Measurements from ENCODE around the gene PSMD12. TPM values are rescaled to one million over a fixed set of nuclear protein-coding genes. Genes with fewer than 3 reads are reported as not detected.

Gene PSMD12
- total and polyA plus RNA-seq, 9 of the 15 experiments (the other 6 are each of a cell fraction or from before 2014, with no cell fraction given) = 36.6 to 150 (median 65.5) TPM

- no peak for TF ChIP-seq SMARCE1 (IDR thresholded peaks at IDR 0.05)
- peak; percentile 42; the same call in 1 of the 2 replicates for TF ChIP-seq BCOR (IDR thresholded peaks at IDR 0.05)
- no peak for TF ChIP-seq NR3C1 (CRISPR knock-in tag; IDR thresholded peaks at IDR 0.05)
- no peak; a peak in 1 of 4 replicates for TF ChIP-seq TRIM24 (IDR thresholded peaks at IDR 0.05)
- no peak for TF ChIP-seq HEY1 (CRISPR knock-in tag; IDR thresholded peaks at IDR 0.05; ENCODE audit: borderline replicate concordance)
- no peak for TF ChIP-seq SMARCA4 (IDR thresholded peaks at IDR 0.05)
- TF ChIP-seq ILK (tag; IDR thresholded peaks at IDR 0.05; ENCODE audit: borderline replicate concordance, low read depth) = no peak
- TF ChIP-seq E2F8 (IDR thresholded peaks at IDR 0.05; ENCODE audit: low read depth, partially characterized antibody) = peak; percentile 31
- 0 out of 4 replicates have a peak, but pooled peaks have one; percentile 28 to 40 for TF ChIP-seq ARNT (IDR thresholded peaks at IDR 0.05)
- TF ChIP-seq, protein P1, sequence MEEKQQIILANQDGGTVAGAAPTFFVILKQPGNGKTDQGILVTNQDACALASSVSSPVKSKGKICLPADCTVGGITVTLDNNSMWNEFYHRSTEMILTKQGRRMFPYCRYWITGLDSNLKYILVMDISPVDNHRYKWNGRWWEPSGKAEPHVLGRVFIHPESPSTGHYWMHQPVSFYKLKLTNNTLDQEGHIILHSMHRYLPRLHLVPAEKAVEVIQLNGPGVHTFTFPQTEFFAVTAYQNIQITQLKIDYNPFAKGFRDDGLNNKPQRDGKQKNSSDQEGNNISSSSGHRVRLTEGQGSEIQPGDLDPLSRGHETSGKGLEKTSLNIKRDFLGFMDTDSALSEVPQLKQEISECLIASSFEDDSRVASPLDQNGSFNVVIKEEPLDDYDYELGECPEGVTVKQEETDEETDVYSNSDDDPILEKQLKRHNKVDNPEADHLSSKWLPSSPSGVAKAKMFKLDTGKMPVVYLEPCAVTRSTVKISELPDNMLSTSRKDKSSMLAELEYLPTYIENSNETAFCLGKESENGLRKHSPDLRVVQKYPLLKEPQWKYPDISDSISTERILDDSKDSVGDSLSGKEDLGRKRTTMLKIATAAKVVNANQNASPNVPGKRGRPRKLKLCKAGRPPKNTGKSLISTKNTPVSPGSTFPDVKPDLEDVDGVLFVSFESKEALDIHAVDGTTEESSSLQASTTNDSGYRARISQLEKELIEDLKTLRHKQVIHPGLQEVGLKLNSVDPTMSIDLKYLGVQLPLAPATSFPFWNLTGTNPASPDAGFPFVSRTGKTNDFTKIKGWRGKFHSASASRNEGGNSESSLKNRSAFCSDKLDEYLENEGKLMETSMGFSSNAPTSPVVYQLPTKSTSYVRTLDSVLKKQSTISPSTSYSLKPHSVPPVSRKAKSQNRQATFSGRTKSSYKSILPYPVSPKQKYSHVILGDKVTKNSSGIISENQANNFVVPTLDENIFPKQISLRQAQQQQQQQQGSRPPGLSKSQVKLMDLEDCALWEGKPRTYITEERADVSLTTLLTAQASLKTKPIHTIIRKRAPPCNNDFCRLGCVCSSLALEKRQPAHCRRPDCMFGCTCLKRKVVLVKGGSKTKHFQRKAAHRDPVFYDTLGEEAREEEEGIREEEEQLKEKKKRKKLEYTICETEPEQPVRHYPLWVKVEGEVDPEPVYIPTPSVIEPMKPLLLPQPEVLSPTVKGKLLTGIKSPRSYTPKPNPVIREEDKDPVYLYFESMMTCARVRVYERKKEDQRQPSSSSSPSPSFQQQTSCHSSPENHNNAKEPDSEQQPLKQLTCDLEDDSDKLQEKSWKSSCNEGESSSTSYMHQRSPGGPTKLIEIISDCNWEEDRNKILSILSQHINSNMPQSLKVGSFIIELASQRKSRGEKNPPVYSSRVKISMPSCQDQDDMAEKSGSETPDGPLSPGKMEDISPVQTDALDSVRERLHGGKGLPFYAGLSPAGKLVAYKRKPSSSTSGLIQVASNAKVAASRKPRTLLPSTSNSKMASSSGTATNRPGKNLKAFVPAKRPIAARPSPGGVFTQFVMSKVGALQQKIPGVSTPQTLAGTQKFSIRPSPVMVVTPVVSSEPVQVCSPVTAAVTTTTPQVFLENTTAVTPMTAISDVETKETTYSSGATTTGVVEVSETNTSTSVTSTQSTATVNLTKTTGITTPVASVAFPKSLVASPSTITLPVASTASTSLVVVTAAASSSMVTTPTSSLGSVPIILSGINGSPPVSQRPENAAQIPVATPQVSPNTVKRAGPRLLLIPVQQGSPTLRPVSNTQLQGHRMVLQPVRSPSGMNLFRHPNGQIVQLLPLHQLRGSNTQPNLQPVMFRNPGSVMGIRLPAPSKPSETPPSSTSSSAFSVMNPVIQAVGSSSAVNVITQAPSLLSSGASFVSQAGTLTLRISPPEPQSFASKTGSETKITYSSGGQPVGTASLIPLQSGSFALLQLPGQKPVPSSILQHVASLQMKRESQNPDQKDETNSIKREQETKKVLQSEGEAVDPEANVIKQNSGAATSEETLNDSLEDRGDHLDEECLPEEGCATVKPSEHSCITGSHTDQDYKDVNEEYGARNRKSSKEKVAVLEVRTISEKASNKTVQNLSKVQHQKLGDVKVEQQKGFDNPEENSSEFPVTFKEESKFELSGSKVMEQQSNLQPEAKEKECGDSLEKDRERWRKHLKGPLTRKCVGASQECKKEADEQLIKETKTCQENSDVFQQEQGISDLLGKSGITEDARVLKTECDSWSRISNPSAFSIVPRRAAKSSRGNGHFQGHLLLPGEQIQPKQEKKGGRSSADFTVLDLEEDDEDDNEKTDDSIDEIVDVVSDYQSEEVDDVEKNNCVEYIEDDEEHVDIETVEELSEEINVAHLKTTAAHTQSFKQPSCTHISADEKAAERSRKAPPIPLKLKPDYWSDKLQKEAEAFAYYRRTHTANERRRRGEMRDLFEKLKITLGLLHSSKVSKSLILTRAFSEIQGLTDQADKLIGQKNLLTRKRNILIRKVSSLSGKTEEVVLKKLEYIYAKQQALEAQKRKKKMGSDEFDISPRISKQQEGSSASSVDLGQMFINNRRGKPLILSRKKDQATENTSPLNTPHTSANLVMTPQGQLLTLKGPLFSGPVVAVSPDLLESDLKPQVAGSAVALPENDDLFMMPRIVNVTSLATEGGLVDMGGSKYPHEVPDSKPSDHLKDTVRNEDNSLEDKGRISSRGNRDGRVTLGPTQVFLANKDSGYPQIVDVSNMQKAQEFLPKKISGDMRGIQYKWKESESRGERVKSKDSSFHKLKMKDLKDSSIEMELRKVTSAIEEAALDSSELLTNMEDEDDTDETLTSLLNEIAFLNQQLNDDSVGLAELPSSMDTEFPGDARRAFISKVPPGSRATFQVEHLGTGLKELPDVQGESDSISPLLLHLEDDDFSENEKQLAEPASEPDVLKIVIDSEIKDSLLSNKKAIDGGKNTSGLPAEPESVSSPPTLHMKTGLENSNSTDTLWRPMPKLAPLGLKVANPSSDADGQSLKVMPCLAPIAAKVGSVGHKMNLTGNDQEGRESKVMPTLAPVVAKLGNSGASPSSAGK (IDR thresholded peaks at IDR 0.05) = 0 out of 2 replicates have a peak, but pooled peaks have one; percentile 21
- TF ChIP-seq EGR1 (conservative IDR thresholded peaks at IDR 0.05) = no peak
- TF ChIP-seq SRSF9 (IDR thresholded peaks at IDR 0.05; ENCODE audit: borderline replicate concordance, low read depth, low read length) = no peak
These were observed 72.8 kb downstream of the PSMD12 start (continued) for GRCh38 chr17:67293251-67294203.

Measured in K562 (cell line).